Measurements from ENCODE around the gene DENND1C. TPM values are rescaled to one million over a fixed set of nuclear protein-coding genes. Genes with fewer than 3 reads are reported as not detected.
A peak's percentile ranks its signal among the peaks of the same experiment; 100 is the strongest.

DENND1C gene
- total RNA-seq, 2 experiments from 2014 or later, result 111 to 118 TPM

DNA sequence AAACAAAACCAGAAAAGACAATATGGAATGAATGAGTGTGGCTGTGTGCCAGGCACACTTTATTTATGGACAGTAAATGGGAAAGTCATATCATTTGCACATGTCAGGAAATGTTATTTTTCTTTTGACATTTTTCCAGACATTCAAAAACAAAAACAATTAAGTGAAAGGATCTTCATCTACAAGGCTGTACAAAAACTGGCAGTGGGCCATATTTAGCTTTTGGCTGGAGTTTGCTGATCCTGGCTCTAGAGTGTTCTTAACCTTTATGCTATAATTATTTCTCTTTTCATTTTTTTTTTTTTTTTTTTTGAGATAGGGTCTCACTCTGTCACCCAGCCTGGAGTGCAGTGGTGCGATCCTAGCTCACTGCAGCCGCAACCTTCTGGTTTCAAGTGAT lies 42.7 kb upstream of the DENND1C start:
- Histone ChIP-seq H3K27me3 (ENCODE audit: control insufficient read depth in 1 of 2, insufficient read depth in 2 of 2, low read length in 2 of 2) (no peaks in the 10 kb centered on the region), H3K9me3 (ENCODE audit: control insufficient read depth in 1 of 2, insufficient read depth in 1 of 2, low read length in 2 of 2) (no peaks in the 10 kb centered on the region), H3K27ac (ENCODE audit: low read depth in 1 of 2, low read length in 2 of 2) (no peak overlapping the region), H3K4me3 (ENCODE audit: low read length) (no peak overlapping the region), H3K4me1 (ENCODE audit: insufficient read depth, low read length) (peaks cover 10% of the 10 kb centered on the region), H3K36me3 (ENCODE audit: insufficient read depth, low read length) (no peaks in the 10 kb centered on the region)
- Mint-ChIP-seq H3K27me3 (no peaks in the 10 kb centered on the region), H3K4me3 (no peak overlapping the region), H3K27ac (no peak overlapping the region), H3K4me1 (ENCODE audit: low read depth) (peaks cover under 1% of the 10 kb centered on the region), H3K36me3 (ENCODE audit: low read depth) (no peaks in the 10 kb centered on the region), H3K9me3 (no peaks in the 10 kb centered on the region)
- intact Hi-C loops (cut with DNase I, micrococcal nuclease), result no loop called here
- no peak for TF ChIP-seq CTCF (IDR thresholded peaks at IDR 0.05)
- POLR2A ChIA-PET, result interaction anchor here (0.7 kb wide), 1 partner anchor 254 kb away, joined by 3 read pairs; no protein-coding TSS in a partner anchor
- no peak for DNase-seq
- CTCF ChIA-PET, result no interaction called here
- ATAC-seq (ENCODE audit: poor library complexity), result no peak

GRCh38 chr19:6522712-6523111 lies 41.1 kb upstream of the DENND1C start:
- DNase-seq (no peak), ATAC-seq (ENCODE audit: poor library complexity) (no peak)
- no peaks in the 10 kb centered on the region for H3K36me3 ChIP-seq (ENCODE audit: insufficient read depth, low read length)
- H3K27me3 ChIP-seq (ENCODE audit: control insufficient read depth in 1 of 2, insufficient read depth in 2 of 2, low read length in 2 of 2), result no peaks in the 10 kb centered on the region
- no peak overlapping the region for H3K27ac Mint-ChIP-seq
- no peak overlapping the region for H3K4me3 Mint-ChIP-seq
- H3K4me1 Mint-ChIP-seq (ENCODE audit: low read depth), result peaks cover 13% of the 10 kb centered on the region
- H3K27me3 Mint-ChIP-seq, result no peaks in the 10 kb centered on the region
- H3K4me1 ChIP-seq (ENCODE audit: insufficient read depth, low read length), result peaks cover 21% of the 10 kb centered on the region
- ChIA-PET POLR2A (no interaction called here), CTCF (no interaction called here)
- H3K27ac ChIP-seq (ENCODE audit: low read depth in 1 of 2, low read length in 2 of 2), result no peak overlapping the region
- no peak for TF ChIP-seq CTCF (IDR thresholded peaks at IDR 0.05)
- no peaks in the 10 kb centered on the region for H3K9me3 ChIP-seq (ENCODE audit: control insufficient read depth in 1 of 2, insufficient read depth in 1 of 2, low read length in 2 of 2)
- H3K4me3 ChIP-seq (ENCODE audit: low read length), result no peak overlapping the region
- no peaks in the 10 kb centered on the region for H3K9me3 Mint-ChIP-seq
- intact Hi-C loops (cut with DNase I, micrococcal nuclease), result no loop called here
- no peaks in the 10 kb centered on the region for H3K36me3 Mint-ChIP-seq (ENCODE audit: low read depth)

DNA sequence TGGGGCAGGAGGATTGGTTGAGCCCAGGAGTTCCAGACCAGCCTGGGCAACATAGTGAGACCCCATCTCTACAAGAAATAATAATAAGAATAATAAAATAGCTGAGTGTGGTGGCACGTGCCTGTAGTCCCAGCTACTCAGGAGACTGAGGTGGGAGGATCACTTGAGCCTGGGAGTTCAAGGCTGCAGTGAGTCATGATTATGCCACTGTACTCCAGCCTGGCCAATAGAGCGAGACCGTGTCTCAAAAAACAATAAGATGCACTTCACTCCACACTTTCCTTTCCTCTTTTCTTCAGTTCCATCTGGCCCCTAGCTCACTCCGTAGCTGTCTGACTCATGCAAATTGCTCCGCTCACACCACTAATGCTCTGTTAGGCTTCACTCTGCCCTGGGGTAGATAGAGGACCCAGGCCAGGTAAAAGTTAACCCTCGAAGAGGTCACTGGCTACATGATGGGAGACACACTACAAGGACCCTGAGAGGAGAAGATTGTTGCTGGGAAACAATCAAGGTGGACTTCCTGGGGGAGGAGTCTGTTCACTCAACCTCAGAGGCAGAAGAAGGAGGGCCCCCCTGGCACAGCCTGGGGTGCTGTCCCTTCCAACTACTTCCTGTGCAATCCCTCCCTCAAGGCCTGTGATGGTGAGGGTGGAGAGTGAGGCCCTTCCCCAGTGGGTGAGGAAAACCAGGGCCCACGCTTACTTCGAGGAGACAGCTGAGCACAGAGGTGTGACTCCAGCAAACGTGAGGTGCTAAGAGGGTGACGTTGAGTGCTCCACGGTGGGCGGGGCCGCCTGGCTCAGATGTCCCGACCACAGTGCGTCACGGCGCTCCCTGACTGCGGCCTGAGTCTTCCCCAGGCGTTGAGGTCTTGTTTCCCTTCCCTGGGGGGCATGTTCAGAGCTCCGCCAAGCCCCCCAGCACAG lies 40.4 kb upstream of the DENND1C start:
- no peak overlapping the region for H3K4me3 ChIP-seq (ENCODE audit: low read length)
- ATAC-seq (ENCODE audit: poor library complexity) (peak; percentile 79), DNase-seq (peak in 12 of 14 experiments; percentile 18 to 89 (median 44))
- ChIA-PET POLR2A (no interaction called here), CTCF (interaction anchor here (0.7 kb wide), 1 partner anchor 273 kb away, joined by 3 read pairs; no protein-coding TSS in a partner anchor)
- H3K27ac ChIP-seq (ENCODE audit: low read depth in 1 of 2, low read length in 2 of 2), result no peak overlapping the region
- Mint-ChIP-seq H3K4me3 (no peak overlapping the region), H3K27me3 (no peaks in the 10 kb centered on the region), H3K9me3 (no peaks in the 10 kb centered on the region), H3K27ac (no peak overlapping the region), H3K4me1 (ENCODE audit: low read depth) (peaks cover 18% of the 10 kb centered on the region), H3K36me3 (ENCODE audit: low read depth) (no peaks in the 10 kb centered on the region)
- peaks cover 28% of the 10 kb centered on the region for H3K4me1 ChIP-seq (ENCODE audit: insufficient read depth, low read length)
- intact Hi-C loops (cut with DNase I, micrococcal nuclease), result no loop called here
- H3K36me3 ChIP-seq (ENCODE audit: insufficient read depth, low read length), result no peaks in the 10 kb centered on the region
- no peak for TF ChIP-seq CTCF (IDR thresholded peaks at IDR 0.05)
- H3K27me3 ChIP-seq (ENCODE audit: control insufficient read depth in 1 of 2, insufficient read depth in 2 of 2, low read length in 2 of 2), result no peaks in the 10 kb centered on the region
- no peaks in the 10 kb centered on the region for H3K9me3 ChIP-seq (ENCODE audit: control insufficient read depth in 1 of 2, insufficient read depth in 1 of 2, low read length in 2 of 2)

All from CD4-positive, alpha-beta T cell (primary cell).